Measurements from ENCODE around the gene RANGAP1.
A peak's percentile ranks its signal among the peaks of the same experiment; 100 is the strongest.

Gene RANGAP1

DNA sequence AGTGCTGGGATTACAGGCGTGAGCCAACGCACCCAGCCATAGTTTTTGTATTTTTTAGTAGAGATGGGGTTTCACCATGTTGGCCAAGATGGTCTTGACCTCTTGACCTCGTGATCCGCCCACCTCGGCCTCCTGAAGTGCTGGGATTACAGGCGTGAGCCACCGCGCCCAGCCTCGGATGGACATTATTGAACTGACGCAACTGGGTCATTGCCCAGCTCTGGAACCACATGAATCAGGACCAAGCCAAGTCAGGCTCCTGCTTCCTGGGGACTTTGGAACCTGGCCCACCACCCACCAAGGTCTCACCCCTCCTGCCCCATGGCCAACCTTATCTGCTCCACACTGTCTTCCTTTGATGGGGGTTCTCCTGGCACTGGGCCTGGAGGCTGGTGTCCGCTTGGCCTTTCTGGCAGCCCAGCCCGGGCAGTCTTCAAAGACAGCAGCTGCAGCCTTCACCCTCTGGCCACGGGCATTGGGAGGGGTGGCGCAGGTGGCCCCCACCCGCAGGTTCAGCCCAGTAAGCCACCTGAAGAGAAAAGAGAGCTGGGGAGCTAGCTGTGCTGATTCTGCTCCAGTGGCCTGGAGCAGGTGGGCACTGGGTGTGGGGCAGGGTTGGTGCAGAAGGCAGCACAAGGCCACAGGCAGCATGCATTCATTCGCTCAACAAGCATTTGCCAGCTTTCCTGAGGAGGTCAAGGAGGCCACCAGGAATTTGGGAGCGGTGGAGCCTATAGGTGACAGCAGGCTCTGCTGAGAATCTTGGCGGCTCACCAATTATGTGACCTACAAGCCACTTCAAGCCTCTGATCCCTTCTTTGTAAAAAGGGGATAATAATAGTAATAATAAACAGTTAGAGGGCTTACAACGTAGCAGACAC is 50.9 kb downstream of the RANGAP1 start:
- DNase-seq (ENCODE audit: low spot score) = no peak

DNA sequence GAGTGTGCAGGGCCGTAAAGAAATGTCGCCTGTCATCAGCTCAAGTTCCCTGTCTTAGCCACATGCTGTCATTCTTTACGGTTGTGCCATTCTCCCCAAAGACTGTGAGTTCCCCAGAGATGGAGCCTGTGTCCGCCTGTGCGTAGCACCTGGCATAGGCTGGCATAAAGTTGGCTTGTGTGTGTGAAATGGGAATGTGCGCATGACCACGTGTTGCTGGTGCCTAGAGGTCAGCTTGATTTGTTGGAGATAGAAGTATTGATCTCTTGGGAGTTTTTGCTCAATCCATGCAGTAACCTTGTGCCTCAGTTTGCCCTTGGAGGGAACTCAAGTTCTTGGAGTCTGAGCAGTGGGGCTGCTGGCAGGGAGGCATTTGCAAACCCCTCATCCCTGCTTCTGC is 54.6 kb downstream of the RANGAP1 start:
- no peak for DNase-seq (ENCODE audit: low spot score)

DNA sequence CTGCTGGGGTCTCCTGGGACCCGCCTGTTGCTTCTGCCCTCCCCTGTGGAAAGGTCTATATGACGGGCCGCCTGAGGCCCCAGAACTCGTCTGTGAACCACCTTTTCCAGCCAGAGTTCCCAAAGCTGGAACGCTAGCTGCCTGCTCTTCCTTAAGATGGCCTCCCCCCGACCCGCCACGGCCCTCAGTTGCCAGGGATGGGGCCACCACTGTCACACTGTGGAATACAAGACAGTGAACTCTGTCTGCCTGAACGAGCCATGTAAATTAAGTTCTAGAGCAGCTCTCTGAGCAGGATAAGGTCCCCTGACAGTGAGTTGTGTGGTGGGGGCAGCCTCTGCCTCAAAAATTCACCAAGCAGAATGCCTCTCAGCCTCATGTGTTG is 55.6 kb downstream of the RANGAP1 start:
- DNase-seq (ENCODE audit: low spot score) = no peak

DNA sequence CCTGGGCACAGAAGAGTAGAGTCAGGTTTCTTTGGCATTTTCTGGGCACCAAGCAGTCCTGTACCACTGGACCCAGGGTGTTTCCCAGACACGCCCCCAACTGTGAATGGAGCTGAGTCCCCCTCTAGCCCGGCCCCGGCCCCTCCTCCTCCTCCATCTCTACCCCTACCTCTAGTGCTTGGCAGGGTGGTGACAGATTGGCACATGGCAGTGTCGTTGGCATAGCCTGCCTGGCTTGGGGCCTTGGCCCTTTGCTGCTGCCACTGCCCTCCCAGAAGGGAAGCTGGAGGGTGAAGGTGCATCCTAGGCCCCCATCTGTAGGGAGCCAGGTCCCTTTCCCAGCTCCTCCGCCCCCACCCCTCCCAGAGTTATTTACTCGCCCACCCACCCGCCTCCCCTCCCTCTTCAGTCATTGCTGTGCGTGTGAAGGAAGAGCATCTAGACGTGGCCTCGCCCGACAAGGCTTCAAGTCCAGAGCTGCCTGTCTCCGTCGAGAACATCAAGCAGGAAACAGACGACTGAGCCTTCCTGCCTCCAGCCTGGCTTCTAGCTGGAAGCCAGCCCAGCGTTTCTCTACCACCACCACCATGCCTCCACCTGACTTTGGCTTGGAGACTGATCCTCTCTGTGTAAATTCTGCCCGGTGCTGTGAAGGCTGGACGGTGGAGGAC is 56.1 kb downstream of the RANGAP1 start:
- DNase-seq (ENCODE audit: low spot score) = no peak

DNA sequence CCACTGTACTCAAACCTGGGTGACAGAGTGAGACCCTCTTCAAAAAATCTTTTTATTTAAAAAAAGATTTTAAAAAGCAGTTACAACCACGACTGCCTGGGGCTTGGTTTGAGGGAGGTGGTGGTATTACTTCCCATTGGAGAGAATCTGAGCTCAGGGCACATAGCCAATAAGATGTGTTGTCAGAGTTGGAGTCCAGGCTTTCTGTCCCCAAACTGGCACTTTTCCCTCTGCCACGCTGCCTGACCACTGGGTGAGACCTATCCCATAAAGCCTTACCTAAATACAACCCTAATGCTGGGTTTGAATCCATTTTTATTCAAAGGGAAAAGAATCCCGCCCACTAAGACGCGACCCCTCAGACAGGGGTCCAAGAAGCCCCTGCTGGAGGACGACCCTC is 56.8 kb downstream of the RANGAP1 start:
- DNase-seq (ENCODE audit: low spot score) = no peak

DNA sequence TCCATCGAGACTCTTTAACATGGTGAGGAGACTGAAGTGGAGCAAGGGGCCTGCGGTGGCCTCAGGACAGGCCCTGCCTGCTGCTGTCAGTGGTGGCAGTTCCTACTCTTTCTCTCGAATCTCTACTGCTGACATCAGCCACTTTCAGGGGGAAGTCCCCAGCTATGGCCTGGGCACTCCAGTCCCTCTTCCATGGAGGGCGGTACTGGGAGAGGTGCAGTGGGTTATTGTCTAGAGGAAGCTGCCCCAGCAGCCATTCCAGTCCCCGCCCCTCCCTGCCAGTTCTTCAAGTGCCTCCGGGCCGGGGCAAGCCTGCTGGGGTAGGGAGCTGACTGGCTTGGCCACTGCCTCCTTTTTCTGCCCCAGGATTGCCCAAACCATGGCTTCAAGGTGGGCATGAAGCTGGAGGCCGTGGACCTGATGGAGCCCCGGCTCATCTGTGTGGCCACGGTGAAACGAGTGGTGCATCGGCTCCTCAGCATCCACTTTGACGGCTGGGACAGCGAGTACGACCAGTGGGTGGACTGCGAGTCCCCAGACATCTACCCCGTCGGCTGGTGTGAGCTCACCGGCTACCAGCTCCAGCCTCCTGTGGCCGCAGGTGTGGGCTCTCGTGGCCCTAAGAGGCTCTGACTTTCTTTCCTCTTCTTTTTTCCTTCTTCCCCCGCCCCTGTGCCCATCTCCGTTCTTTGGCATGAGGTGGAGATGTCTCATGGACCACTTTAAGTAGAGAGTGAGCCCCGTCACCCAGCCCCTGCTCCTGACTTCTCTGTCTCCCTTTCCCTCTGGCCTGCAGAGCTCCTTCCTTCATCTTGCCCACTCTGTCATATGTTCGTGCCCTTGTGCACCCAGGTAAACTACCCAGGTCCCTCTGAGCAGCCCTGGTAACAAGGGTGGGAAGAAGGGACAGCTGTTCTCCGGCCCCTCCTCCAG is 59.0 kb downstream of the RANGAP1 start:
- DNase-seq (ENCODE audit: low spot score) = no peak

DNA sequence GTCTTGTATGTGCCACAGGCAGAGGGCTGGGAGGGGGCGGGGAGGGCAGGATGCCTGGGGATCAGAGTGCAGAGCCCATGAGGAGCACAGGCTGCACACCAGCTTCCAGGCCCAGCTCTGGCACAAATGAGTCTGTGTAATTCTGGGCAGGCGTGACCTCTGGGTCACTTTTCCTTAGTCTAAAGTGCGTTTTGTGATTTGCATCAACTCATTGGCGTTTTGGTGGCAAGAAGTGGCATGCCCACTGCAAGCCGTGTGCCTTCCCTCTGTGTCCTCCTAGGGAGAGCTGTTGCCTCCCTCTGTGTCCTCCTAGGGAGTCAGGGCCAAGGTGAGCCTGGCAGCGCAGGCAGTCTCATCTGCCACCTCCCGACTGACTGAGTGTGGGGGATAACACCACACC is 62.5 kb downstream of the RANGAP1 start:
- no peak for DNase-seq (ENCODE audit: low spot score)

DNA sequence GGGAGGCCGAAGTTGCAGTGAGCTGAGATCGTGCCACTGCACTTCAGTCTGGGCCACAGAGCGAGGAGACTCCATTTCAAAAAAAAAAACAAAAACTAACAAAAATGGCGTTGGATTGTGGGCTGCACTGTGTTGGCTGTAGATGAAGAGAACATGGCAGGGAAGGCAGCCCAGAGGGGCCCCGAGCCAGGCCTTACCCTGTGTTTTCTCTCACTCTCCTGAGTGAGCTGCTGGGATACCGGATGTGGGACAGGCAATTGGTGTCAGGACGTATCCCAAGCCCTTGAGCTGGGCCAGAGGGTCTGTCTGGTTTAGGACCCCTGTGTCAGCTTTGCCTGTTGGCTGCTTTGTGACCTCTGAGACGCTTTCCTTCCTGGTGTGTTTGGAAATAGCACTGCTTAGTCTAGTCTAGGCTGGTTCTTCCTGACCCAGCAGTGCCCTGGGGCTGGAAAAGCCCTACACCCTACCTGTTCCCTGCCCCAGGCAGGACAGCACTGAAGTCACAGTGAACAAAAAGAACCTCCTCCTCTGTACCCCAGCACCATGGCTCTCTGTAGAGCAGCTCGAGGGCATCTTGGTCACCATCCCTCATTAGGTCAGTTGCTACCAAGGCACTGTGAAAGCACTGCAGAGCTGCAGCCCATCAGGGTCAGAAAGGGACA is 63.0 kb downstream of the RANGAP1 start:
- DNase-seq (ENCODE audit: low spot score) = no peak

DNA sequence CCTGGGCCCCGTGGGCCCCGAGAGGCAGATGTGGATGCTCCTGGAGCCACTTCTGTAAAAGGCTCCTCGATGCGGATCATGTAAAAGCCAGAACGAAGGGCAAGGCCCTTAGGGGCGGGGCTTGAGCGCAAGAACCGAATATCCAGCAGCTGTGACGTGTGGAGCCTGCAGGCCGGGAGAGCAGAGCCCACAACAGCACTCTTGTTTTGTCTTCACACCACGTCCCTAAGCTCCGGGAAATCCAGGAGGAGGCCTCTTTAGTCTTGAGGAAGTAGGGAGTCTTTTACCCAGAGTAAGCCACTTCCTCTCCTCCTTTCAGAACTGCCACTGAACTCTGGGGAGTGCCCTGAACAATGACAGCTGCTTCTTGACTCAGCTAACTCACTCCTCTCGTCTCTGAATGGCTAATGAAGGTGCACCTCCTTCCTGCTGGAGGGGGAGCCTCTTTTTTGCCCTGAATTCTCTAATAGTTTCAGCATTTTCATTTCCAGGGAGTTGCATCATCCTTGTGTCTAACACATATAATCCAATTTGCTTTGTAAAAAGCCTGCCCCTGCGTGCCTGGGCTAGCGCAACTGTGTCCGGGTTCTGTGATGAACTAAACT is 68.3 kb downstream of the RANGAP1 start:
- no peak for DNase-seq (ENCODE audit: low spot score)

DNA sequence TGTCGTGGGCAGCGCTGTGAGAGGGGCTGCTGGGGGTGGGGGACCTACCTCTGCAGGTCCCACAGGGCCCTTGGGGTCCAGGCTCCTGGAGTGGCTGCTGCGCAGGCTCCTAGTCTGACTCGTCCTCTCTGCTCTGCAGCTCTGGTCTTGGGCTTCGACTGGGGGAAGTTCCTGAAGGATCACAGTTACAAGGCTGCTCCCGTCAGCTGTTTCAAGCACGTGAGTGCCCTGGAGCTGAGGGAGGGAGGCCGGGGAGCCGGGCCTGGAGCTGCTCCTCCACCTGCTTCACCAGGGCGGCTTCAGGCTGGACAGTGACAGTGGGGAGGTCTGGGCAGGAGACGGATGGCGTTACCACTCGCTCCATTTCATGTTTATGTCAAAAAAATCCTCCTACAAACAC is 69.0 kb downstream of the RANGAP1 start:
- DNase-seq (ENCODE audit: low spot score) = no peak

DNA sequence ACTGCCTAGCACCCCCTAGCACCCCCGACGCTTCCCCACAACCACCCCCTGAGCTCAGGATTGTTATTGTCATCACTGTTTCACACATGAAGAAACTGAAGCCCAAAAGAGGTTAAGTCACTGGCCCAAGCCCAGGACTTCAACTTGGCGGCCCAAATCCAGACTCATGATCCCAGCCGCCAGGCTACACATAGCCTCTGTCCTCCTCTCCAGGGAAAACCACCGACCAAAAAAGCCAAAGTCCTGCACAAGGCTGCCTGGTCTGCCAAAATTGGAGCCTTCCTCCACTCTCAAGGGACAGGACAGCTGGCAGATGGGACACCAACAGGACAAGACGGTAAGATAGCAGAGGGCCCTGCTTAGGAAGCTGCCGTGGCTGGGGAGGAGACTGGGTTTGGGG is 70.1 kb downstream of the RANGAP1 start:
- no peak for DNase-seq (ENCODE audit: low spot score)

DNA sequence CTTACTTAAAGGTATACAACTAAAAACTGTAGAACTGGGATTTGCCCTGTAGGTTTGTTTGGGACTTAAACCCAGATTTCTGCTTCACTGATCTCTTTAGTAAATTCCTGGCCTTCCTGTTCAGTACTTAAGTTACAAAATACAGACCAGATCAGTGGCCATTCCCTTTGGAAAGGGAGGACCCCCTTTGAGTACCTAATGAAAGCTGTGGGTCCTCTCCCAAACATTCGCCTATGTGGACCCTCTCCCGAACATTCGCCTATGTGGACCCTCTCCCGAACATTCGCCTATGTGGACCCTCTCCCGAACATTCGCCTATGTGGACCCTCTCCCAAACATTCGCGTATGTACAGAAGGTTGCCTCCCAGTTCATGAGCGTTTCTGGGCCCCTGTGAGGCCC is 70.6 kb downstream of the RANGAP1 start:
- no peak for DNase-seq (ENCODE audit: low spot score)

DNA sequence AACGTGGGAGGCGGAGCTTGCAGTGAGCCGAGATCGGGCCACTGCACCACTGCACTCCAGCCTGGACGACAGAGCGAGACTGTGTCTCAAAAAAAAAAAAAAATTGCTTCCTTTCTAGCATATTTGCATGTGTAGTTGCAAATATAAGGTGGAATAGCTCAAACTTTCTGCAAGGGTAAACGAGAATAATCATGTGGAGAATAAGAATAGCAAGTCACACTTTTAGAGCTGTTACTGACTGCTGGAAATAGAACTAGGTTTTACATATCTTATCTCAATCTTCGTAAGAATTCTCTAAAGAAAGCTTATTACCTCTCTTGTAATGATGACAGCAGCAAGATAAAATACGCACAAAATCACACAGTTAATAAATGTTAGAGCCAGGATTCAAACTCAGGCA is 79.3 kb downstream of the RANGAP1 start:
- DNase-seq (ENCODE audit: low spot score) = no peak

DNA sequence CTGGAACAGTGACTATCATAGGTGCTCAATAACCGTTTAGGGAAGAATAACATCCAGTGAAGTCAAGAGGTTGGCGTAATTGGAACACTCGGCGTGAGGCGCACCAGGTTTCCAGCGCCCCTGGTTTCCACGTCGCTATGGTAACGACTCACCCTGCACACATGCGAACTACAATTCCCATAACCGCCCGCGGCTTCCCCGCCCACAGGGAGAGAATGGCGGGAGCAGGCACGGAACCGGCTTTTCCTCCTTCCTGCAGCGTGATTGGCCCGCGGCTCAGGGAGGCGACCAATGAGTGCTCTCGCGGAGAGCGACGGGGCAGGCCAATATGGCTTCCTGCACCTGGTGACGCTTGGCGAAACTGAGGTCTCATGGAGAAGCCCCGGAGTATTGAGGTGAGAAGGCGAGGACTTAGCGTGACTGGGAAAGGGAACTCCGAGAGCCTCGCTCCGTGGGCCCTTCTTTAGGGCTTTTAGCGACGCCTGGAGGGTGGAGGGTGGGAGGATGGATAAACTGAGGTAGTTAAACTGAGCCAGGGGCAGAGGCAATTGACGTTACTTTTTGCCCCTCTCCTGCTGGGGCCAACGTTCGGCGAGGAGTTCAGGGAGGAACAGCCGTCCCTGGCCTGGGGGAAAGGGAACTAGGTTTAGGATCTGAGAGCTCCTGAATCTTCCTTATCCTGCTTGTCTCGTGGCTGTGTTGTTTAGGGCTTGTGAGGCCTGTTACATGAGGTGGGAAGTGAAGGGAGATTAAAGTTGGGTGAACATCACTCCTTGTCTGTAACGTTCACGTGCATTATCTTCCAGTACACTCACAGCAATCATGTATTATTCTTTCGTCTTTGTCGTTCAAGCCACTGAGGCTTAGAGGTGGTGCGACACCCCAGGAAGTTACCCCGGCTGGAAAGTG is 80.7 kb downstream of the RANGAP1 start, which contains the start of gene L3MBTL2:
Gene L3MBTL2, plus strand, starts transcription at position 321 of the 909 bp plus-strand sequence. Its CDS starts 51 bp downstream, at position 372.
- DNase-seq (ENCODE audit: low spot score) = peak; percentile 97

DNA sequence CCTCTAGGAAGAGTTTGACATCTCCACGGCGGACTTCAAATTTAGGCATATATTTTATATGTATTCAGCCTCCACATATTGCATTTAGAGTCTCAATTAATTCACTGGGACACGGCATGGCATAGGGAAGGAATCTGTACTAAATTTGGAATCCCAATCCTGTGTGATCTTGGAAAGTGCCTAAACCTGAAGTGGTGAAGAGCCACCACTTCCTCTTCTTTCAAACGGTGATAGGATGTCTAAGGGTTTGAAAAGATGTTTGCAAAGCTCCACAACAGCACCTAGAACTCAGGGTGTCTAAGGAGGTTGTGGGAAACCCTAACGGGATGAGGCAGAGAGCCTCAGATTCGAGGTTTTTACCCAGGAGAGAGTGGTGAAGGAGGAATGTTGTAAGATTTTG is 81.9 kb downstream of the RANGAP1 start:
- no peak for DNase-seq (ENCODE audit: low spot score)

DNA sequence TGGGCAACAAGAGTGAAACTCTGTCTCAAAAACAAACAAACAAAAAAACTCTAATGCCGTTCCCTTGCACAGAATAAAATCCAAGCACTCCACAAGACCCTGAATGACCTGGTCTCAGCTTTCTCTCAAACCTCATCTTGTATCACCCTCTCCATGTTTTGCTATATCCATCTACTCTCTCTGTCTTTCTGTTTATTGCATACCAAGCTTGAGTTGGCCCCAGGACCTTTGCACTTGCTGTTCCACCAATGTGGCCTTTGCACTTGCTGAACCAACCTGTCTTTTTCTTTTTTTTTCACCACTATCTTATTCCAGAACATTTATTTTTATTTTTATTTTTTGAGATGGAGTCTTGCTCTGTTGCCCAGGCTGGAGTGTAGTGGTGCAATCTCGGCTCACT is 82.9 kb downstream of the RANGAP1 start:
- DNase-seq (ENCODE audit: low spot score) = no peak

DNA sequence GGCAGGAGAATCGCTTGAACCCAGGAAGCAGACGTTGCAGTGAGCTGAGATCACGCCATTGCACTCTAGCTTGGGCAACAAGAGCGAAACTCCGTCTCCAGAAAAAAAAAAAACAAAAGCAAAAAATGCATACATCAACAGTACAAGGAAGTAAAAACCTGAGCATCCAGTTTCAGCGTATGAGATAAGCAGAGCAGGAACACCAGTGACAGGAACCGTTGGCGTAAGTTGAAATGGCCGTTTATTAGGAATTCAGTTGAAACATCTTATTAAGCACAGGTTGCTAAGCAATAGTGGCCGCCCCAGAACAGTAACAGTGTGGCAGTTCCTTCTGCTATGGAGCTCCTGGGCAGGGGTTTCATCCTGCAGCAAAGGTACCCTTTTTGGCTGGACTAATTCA is 84.8 kb downstream of the RANGAP1 start:
- no peak for DNase-seq (ENCODE audit: low spot score)

DNA sequence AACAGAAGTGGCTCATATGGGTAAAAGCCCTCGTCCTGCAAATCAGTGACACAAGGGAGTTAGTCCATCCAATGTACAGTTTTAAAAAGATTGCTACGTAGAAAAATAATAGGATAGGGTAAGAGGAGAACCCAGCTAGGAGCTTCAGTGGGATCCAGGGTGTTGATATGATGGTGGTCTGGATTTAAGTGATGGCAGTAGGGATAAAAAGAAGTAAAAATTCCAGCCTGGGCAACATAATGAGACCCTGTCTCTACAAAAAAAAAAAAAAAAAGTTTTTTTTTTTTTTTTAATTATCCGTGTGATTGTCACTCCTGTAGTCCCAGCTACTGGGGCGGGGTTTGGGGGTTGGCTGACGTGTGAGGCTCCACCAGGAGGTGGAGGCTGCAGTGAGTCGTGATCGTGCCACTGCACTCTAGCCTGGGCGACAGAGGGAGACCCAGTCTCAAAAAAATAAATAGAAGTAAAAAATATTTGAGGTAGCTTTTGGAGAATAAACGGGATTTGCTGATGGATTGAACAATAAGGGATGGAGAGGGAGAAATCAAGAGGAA is 87.9 kb downstream of the RANGAP1 start:
- no peak for DNase-seq (ENCODE audit: low spot score)

DNA sequence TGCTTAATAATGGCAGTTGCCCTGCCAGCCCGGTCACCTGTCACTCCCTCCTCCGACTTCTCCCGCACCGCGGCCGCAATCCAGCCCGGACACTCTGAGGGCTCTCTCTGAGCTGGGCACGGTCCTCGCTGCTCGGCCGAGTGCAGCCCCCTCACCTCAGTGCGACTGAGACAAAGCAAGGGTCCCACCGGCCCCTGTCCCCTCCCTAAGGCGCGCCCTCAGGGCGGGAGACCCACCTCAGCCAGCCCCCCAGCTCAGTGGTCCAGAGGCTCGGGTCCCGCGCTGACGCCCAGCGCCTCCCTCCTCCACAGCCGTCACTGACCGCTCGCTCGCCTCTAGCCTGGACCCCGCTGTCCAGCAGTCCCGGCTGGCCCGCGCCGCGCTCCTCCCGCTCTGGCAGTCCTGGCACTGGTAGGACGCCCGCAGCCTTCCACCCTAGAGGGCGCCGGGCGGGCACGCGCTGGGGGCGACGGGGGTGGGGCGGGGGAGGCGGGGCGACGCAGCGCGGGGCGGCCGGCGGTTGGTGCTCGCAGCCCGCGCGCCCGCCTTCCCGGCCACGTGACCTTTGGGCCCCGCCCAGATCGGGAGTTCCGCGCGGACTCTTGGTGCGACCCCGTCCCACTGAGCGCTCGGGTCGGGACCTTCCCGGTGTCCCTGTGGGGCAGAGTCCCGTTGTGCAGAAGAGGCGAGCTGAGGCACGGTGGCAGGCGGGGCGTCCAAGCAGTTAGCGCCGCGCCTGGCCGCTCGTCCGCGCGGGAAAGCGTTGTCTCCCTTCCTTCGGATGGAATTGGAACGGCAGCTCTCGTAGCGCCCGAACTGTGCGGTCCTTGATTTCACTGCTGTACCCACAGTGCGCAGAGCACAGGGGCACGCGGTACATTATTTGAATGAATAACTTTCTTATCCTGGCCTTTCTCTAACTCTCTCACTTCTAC is 88.7 kb downstream of the RANGAP1 start:
- DNase-seq (ENCODE audit: low spot score) = peak; percentile 83

Measured in putamen (tissue), 1 donor.